Measurements from ENCODE around the gene PDE4D.
"Not testable (repeated sequence)": the region's sequence is repeated elsewhere in the genome, so short reads cannot be mapped to it uniquely, and the experiment has no call there.

Gene PDE4D

GRCh38 chr5:59693492-59694309 is 199.8 kb downstream of the PDE4D start:
- DNase-seq, result no peak

- DNase-seq, result no peak
These were observed 207.7 kb downstream of the PDE4D start for GRCh38 chr5:59685793-59686192.

DNA sequence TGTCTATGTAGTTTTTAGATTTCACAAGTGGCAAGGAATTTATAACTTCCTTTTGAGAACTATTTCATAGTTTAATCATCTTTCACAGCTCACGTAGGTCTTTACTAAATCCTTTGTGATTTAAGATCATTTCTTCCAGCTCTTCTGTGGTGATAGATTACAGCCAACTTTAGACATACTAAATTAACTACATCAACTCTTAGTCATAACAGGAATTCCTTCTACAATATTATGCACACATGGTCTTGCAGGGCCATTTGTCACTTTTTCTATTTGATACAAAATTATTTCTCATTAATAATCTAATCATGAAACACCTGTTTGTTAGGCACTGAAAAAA is 208.4 kb downstream of the PDE4D start:
- no peak for DNase-seq

DNA sequence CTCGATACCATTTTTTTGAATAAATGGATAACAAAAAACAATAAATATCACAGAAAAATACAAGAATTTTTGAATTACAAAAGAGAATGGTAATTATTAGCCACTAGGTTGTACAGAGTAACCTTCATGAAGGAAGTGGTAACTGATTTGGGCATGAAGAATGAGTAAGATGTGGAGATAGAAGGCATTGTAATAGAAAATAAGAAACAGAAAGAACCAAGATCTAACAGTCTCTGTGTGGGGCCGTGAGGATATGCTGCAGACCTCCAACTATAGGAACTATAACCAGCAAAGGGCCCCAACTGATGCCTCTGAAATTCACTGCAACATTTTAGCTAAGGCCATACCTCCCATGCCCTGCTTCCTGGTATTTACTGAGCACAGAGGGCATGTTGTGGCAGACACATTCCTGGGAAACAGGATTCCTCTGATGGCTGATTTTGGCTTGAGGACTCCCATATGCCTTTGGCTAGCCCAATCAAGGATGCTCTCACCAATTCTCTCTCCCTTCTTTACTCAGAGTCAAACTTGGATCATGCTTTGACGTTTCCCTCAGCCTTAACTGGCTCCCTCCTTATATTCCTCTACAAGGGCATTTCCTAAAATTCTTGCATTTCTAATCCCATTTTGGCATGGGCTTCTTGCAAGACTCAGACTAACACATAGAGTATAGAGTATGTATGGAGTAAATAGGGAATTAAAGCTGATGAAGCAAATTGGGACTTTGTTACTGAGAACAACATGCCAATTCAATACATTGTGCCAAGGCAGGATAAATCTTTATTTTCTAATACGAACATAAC is 208.9 kb downstream of the PDE4D start:
- no peak for DNase-seq

DNA sequence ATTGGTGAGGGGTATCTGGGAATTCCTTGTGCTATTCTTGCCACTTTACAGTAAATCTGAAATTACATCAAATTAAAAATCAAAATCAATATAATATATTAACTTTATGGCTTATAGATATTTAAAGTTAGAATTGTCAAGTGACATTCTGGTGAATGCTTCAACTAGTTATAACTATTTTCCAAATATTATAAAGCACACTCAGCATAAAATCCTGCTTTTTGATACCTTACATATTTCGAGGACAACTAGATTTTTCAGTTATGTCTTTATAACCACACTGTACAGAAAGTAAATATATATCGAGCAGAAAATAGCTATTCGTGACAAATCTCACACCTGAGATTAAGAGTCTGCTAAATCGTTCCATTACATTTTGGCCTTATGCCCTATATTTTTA is 210.2 kb downstream of the PDE4D start:
- no peak for DNase-seq

GRCh38 chr5:59682542-59682941 is 211.0 kb downstream of the PDE4D start:
- DNase-seq, result no peak

GRCh38 chr5:59678943-59679342 is 214.6 kb downstream of the PDE4D start:
- no peak for DNase-seq

GRCh38 chr5:59674763-59675162 is 218.8 kb downstream of the PDE4D start:
- DNase-seq, result no peak

DNA sequence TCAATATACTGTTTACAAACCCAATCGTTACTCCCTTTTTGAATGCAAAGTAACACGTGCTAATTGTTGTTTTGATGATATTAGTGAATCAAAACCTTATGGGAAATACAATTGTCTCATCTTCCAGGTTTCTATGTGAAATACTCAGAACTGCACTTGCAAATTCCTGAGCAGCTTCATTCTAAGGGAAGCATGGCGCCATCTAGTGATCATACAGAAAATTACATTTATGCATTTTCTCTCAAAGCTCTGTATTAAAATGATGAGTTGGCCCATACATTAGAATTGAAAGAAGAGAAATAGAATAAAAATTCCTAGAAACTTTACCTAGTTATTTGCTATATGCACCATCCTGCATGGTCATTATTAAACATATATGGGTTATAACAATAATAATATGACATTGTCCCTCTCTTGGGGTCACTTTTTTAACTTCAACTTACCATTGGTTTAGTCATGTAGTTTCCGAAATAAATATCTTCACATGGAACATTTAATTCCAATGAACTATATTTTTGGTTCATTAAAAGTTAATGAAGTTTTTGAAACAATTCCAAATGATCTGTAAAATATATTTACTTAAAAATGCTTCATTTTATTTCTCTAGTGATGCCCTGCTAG is 220.0 kb downstream of the PDE4D start:
- DNase-seq, result no peak

GRCh38 chr5:59666440-59667068 is 227.0 kb downstream of the PDE4D start:
- no peak for DNase-seq

DNA sequence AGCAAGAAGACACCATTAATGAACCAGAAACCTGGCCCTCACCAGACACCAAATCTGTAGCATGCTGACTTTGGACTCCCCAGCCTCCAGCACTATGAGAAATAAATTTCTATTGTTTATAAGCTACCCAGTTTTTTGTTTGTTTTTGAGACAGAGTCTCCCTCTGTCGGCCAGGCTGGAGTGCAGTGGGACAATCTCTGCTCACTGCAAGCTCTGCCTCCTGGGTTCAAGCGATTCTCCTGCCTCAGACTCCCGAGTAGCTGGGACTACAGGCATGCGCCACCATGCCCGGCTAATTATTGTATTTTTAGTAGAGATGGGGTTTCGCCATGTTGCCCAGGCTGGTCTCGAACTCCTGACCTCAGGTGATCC is 227.7 kb downstream of the PDE4D start:
- not testable (repeated sequence) for DNase-seq

GRCh38 chr5:59665086-59665831 is 228.3 kb downstream of the PDE4D start:
- DNase-seq, result no peak

GRCh38 chr5:59661954-59662615 is 231.4 kb downstream of the PDE4D start:
- DNase-seq, result no peak

- no peak for DNase-seq
These were observed 232.2 kb downstream of the PDE4D start for GRCh38 chr5:59661311-59661710.

DNA sequence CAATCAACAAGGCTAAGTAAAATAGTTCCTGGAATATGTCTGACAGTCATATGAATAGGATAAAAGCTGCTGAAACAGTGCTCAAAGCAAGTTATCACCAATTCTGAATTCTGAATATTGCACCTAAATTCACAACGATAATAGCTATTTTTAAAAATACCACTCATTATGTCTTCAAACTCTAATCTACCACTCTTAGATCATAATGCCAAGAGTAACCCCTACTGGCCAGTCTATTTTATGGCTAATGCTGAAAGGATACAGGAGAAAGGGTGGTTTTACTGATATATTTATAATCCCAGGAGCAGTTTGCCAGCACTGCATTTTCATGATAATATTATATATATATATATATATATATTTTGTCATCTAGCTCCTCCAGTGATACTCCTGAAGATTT is 232.8 kb downstream of the PDE4D start:
- DNase-seq, result no peak

- no peak for DNase-seq
These were observed 236.9 kb downstream of the PDE4D start for GRCh38 chr5:59656351-59657254.

DNA sequence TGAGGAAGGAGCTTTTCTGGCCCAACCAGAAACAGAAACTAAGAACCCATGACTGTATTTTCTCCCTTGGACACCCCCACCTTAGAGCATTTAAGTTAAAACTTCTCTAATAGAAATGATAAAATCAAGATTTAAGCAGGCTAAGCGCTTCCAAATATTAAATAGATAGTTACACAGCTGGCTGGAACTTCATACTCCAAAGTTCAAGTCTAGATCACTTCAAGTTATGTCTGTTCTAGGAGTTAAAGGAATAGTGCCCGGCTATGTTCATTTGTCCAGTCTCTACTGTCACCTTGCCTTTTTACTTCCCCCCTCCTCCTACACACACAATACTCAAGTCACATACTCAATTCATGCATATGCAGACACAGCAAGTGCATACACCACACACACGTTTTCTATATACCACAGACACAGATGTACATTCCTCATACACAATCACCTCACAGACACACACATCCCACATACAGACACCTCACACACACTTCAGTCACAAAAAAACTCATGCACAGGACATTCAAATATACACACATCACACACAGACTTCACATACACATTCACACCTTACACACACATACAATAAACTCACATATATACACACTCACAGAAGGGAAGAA is 237.7 kb downstream of the PDE4D start:
- no peak for DNase-seq

- no peak for DNase-seq
These were observed 238.8 kb downstream of the PDE4D start for GRCh38 chr5:59654691-59655090.

DNA sequence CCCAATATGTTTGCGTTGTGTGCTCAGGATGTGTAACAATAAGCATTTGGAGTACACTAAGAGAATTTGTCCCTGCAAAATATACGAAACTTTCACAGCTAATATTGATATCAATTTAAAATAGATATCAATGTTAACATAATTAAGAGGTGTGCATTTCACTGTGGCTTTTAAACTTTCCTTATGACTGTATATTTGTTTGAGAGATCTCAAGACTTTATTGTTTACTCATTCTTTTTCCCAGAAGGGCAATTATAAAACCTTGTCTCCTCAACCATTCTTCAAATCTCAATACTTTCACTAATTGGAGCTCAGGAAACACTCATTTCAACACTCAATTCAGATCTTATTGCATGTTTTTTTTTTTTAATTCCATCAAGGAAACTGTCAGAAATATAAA is 241.1 kb downstream of the PDE4D start:
- no peak for DNase-seq
